Measurements from ENCODE around the gene COX8A. TPM values are rescaled to one million over a fixed set of nuclear protein-coding genes. Genes with fewer than 3 reads are reported as not detected.
A peak's percentile ranks its signal among the peaks of the same experiment; 100 is the strongest.

COX8A gene
- total RNA-seq, 6 experiments from 2014 or later: 144 to 385 (median 177) TPM

GRCh38 chr11:63986932-63987513 lies 12.6 kb downstream of the COX8A start:
- peaks cover 0 to 3% (median 0%) of the 10 kb centered on the region in 4 donors for H3K36me3 ChIP-seq
- no peaks in the 10 kb centered on the region for H3K9me3 ChIP-seq
- 49% methylated on average over 7 of the region's 25 CpGs for WGBS (ENCODE audit: insufficient coverage, low coverage, low lambda C conversion rate, missing lambda C conversion rate)
- no peaks in the 10 kb centered on the region for H3K27me3 ChIP-seq
- H3K4me3 ChIP-seq: peak overlapping the region; percentile 73 to 100 (median 83)
- peak overlapping the region in 1 of 3 donors; percentile 24 for H3K27ac ChIP-seq
- DNase-seq (no peak), ATAC-seq (no peak)
- TF ChIP-seq POLR2A (IDR thresholded peaks at IDR 0.05) (no peak), CTCF (IDR thresholded peaks at IDR 0.05) (no peak)
- peaks cover 0 to 12% (median 5%) of the 10 kb centered on the region in 4 donors for H3K4me1 ChIP-seq
- intact Hi-C loops (cut with DNase I): no loop called here

- Histone ChIP-seq H3K27me3 (no peaks in the 10 kb centered on the region), H3K27ac (no peak overlapping the region), H3K36me3 (peaks cover 0 to 16% (median 2%) of the 10 kb centered on the region in 4 donors), H3K4me3 (no peak overlapping the region), H3K9me3 (no peaks in the 10 kb centered on the region), H3K4me1 (peaks cover 0 to 8% (median 4%) of the 10 kb centered on the region in 4 donors)
- no peak for TF ChIP-seq CTCF (IDR thresholded peaks at IDR 0.05)
- TF ChIP-seq POLR2A (IDR thresholded peaks at IDR 0.05): no peak
- DNase-seq (no peak), ATAC-seq (no peak)
- 88% methylated on average over 10 of the region's 10 CpGs for WGBS (ENCODE audit: insufficient coverage, low coverage, low lambda C conversion rate, missing lambda C conversion rate)
- intact Hi-C loops (cut with DNase I): no loop called here
Observed at GRCh38 chr11:63991558-63991957, 17.1 kb downstream of the COX8A start.

DNA sequence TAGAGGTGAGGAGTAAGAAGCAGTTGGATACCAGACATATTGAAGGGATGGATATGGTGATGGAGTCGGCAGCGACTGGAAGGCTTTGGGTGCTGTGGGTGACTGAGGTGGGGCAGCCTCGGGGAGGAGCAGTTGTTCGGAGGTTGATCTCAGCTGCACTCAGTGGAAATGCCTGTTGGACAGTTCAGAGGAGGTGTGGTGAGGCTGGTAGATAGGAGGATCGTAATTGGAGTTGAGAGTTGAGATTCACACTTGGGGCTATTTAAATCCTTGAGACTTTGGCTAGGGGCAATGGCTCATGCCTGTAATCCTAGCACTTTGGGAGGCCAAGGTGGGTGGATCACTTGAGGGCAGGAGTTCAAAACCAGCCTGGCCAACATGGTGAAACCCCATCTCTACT lies 18.7 kb downstream of the COX8A start:
- Histone ChIP-seq H3K9me3 (no peaks in the 10 kb centered on the region), H3K36me3 (peaks cover 0 to 25% (median 5%) of the 10 kb centered on the region in 4 donors), H3K4me3 (no peak overlapping the region), H3K27ac (no peak overlapping the region), H3K27me3 (no peaks in the 10 kb centered on the region), H3K4me1 (no peaks in the 10 kb centered on the region)
- no peak for TF ChIP-seq POLR2A (IDR thresholded peaks at IDR 0.05)
- TF ChIP-seq CTCF (IDR thresholded peaks at IDR 0.05): no peak
- intact Hi-C loops (cut with DNase I): no loop called here
- no peak for DNase-seq
- no peak for ATAC-seq
- 94% methylated on average over 5 of the region's 5 CpGs for WGBS (ENCODE audit: insufficient coverage, low coverage, low lambda C conversion rate, missing lambda C conversion rate)

GRCh38 chr11:63993993-63994392 lies 19.6 kb downstream of the COX8A start:
- intact Hi-C loops (cut with DNase I): no loop called here
- no peak overlapping the region for H3K27ac ChIP-seq

More at GRCh38 chr11:63993993-63994392, 19.6 kb downstream of the COX8A start:
- Histone ChIP-seq H3K36me3 (peaks cover 0 to 24% (median 5%) of the 10 kb centered on the region in 4 donors), H3K9me3 (no peaks in the 10 kb centered on the region), H3K4me1 (no peaks in the 10 kb centered on the region), H3K4me3 (no peak overlapping the region), H3K27me3 (no peaks in the 10 kb centered on the region)
- WGBS (ENCODE audit: insufficient coverage, low coverage, low lambda C conversion rate, missing lambda C conversion rate): 73% methylated on average over 6 of the region's 6 CpGs
- no peak for TF ChIP-seq CTCF (IDR thresholded peaks at IDR 0.05)
- TF ChIP-seq POLR2A (IDR thresholded peaks at IDR 0.05): no peak
- DNase-seq (no peak), ATAC-seq (peak in 2 of 4 donors; percentile 14 to 31)
